CD4-positive, CD25-positive, alpha-beta regulatory T cell (primary cell): ENCODE data around the gene RANBP6. TPM values are rescaled to one million over a fixed set of nuclear protein-coding genes. Genes with fewer than 3 reads are reported as not detected.

Source experiments
- ATAC-seq, 2 donors: fragments of 150-1000 bp; cut with Tn5 transposase; one replicate each; pipeline ENCODE4 v1.10.0; 2021; ENCODE audit warnings: low read depth in 2 of 2, moderate number of reproducible peaks in 2 of 2, moderate library complexity in 1 of 2
- DNase-seq, 3 donors: peaks; one replicate each; pipeline versions ENCODE4 v3.0.0 to v3.0.0-alpha.2; 2012 to 2022; ENCODE audit warnings: mixed read lengths in 1 of 3
- H3K27ac ChIP-seq: one replicate; pipeline ENCODE4 v1.7.0; 2013; ENCODE audit warnings: mild to moderate bottlenecking, low read length; ENCODE audit not compliant: insufficient read depth, poor library complexity, severe bottlenecking
- H3K27me3 ChIP-seq: one replicate; pipeline ENCODE4 v1.7.0; 2013; ENCODE audit warnings: low read length; ENCODE audit not compliant: control insufficient read depth, insufficient read depth
- H3K36me3 ChIP-seq: one replicate; pipeline ENCODE4 v1.7.0; 2013; ENCODE audit warnings: mild to moderate bottlenecking, low read length, moderate library complexity; ENCODE audit not compliant: control insufficient read depth, insufficient read depth
- H3K4me1 ChIP-seq: 2 replicates; pipeline ENCODE4 v1.7.0; 2013; ENCODE audit warnings: mild to moderate bottlenecking, low read length; ENCODE audit not compliant: insufficient read depth, control insufficient read depth, poor library complexity, severe bottlenecking
- H3K4me3 ChIP-seq: one replicate; pipeline ENCODE4 v1.7.0; 2013; ENCODE audit warnings: low read depth, mild to moderate bottlenecking, low read length, moderate library complexity
- H3K9me3 ChIP-seq, 2 experiments: 1 replicate in 1 of 2; 2 replicates in 1 of 2; pipeline ENCODE4 v1.7.0; 2013; ENCODE audit warnings: low read length in 2 of 2, mild to moderate bottlenecking in 1 of 2, moderate library complexity in 1 of 2; ENCODE audit not compliant: control insufficient read depth in 2 of 2
- H3K27ac Mint-ChIP-seq, 3 donors: one replicate each; pipeline ENCODE4 v1.8.0; 2020 to 2022; ENCODE audit warnings: mild to moderate bottlenecking in 3 of 3, mixed read lengths in 3 of 3, moderate library complexity in 2 of 3
- H3K27me3 Mint-ChIP-seq: one replicate; pipeline ENCODE4 v1.8.0; 2022; ENCODE audit warnings: mild to moderate bottlenecking, mixed read lengths
- H3K36me3 Mint-ChIP-seq: one replicate; pipeline ENCODE4 v1.8.0; 2020; ENCODE audit warnings: mixed read lengths
- H3K4me1 Mint-ChIP-seq, 4 donors: one replicate each; pipeline ENCODE4 v1.8.0; 2020 to 2022; ENCODE audit warnings: mixed read lengths in 4 of 4, mild to moderate bottlenecking in 1 of 4
- H3K4me3 Mint-ChIP-seq, 4 donors: one replicate each; pipeline ENCODE4 v1.8.0; 2020 to 2022; ENCODE audit warnings: mild to moderate bottlenecking in 4 of 4, mixed read lengths in 4 of 4, moderate library complexity in 3 of 4
- H3K9me3 Mint-ChIP-seq, 7 donors: one replicate each; pipeline ENCODE4 v1.8.0; 2020 to 2022; ENCODE audit warnings: mixed read lengths in 7 of 7, mild to moderate bottlenecking in 3 of 7, moderate library complexity in 2 of 7
- polyA plus RNA-seq, 4 donors: library from polyadenylated mRNA; unstranded; fragments of 300-500 nt; fragmentation: Illumina TruSeq; gene quantifications; one replicate each; pipeline ENCODE4 v1.2.3, GENCODE V29; 2021
- total RNA-seq: library from RNA; stranded (reverse); gene quantifications from one replicate; pipeline ENCODE4 v1.2.3, GENCODE V29; 2022

Gene RANBP6
- total and polyA plus RNA-seq, 5 donors from 2014 or later, result 19.7 to 31.1 (median 25.2) TPM

- no peaks in the 10 kb centered on the region for H3K9me3 ChIP-seq
- peaks cover 13% of the 10 kb centered on the region for H3K36me3 Mint-ChIP-seq
- H3K4me3 Mint-ChIP-seq, result no peak overlapping the region
- H3K27me3 ChIP-seq, result no peaks in the 10 kb centered on the region
- DNase-seq (no peak), ATAC-seq (no peak)
- peaks cover 40 to 63% (median 47%) of the 10 kb centered on the region in 4 donors for H3K4me1 Mint-ChIP-seq
- H3K27ac ChIP-seq, result no peak overlapping the region
- H3K9me3 Mint-ChIP-seq, result no peaks in the 10 kb centered on the region
- no peak overlapping the region for H3K4me3 ChIP-seq
- peaks cover 22% of the 10 kb centered on the region for H3K4me1 ChIP-seq
- H3K27ac Mint-ChIP-seq, result peak overlapping the region in 1 of 3 donors; percentile 34
- no peaks in the 10 kb centered on the region for H3K27me3 Mint-ChIP-seq
- H3K36me3 ChIP-seq, result peaks cover 2% of the 10 kb centered on the region
Measured at GRCh38 chr9:6000955-6001354, 14.5 kb downstream of the RANBP6 start.

GRCh38 chr9:5999443-6000101 lies 15.9 kb downstream of the RANBP6 start:
- Histone ChIP-seq H3K36me3 (peaks cover 2% of the 10 kb centered on the region), H3K9me3 (no peaks in the 10 kb centered on the region), H3K27me3 (no peaks in the 10 kb centered on the region), H3K4me3 (no peak overlapping the region), H3K27ac (no peak overlapping the region), H3K4me1 (peaks cover 12% of the 10 kb centered on the region)
- H3K9me3 Mint-ChIP-seq, result no peaks in the 10 kb centered on the region
- ATAC-seq, result no peak
- no peak for DNase-seq
- no peak overlapping the region for H3K27ac Mint-ChIP-seq
- peaks cover 19% of the 10 kb centered on the region for H3K36me3 Mint-ChIP-seq
- H3K4me3 Mint-ChIP-seq, result no peak overlapping the region
- no peaks in the 10 kb centered on the region for H3K27me3 Mint-ChIP-seq
- H3K4me1 Mint-ChIP-seq, result peaks cover 45 to 66% (median 54%) of the 10 kb centered on the region in 4 donors

- DNase-seq (no peak), ATAC-seq (no peak)
- Mint-ChIP-seq H3K36me3 (peaks cover 10% of the 10 kb centered on the region), H3K4me3 (peak overlapping the region in 1 of 4 donors; percentile 34), H3K27ac (no peak overlapping the region), H3K4me1 (peaks cover 43 to 60% (median 49%) of the 10 kb centered on the region in 4 donors), H3K27me3 (no peaks in the 10 kb centered on the region), H3K9me3 (no peaks in the 10 kb centered on the region)
- H3K27me3 ChIP-seq, result no peaks in the 10 kb centered on the region
- H3K27ac ChIP-seq, result no peak overlapping the region
- no peaks in the 10 kb centered on the region for H3K9me3 ChIP-seq
- H3K36me3 ChIP-seq, result peaks cover 2% of the 10 kb centered on the region
- no peak overlapping the region for H3K4me3 ChIP-seq
- H3K4me1 ChIP-seq, result no peaks in the 10 kb centered on the region
Measured at GRCh38 chr9:5994493-5994892, 20.9 kb downstream of the RANBP6 start.

GRCh38 chr9:5988265-5988664 lies 27.2 kb downstream of the RANBP6 start:
- Mint-ChIP-seq H3K27me3 (no peaks in the 10 kb centered on the region), H3K4me3 (no peak overlapping the region), H3K4me1 (peaks cover 20 to 33% (median 30%) of the 10 kb centered on the region in 4 donors), H3K36me3 (peaks cover 38% of the 10 kb centered on the region), H3K27ac (no peak overlapping the region), H3K9me3 (no peaks in the 10 kb centered on the region)
- H3K9me3 ChIP-seq, result no peaks in the 10 kb centered on the region
- ATAC-seq (no peak), DNase-seq (no peak)
- H3K4me3 ChIP-seq, result no peak overlapping the region
- H3K36me3 ChIP-seq, result peaks cover 28% of the 10 kb centered on the region
- no peak overlapping the region for H3K27ac ChIP-seq
- H3K27me3 ChIP-seq, result no peaks in the 10 kb centered on the region
- no peaks in the 10 kb centered on the region for H3K4me1 ChIP-seq

GRCh38 chr9:5983042-5983441 lies 32.4 kb downstream of the RANBP6 start:
- Mint-ChIP-seq H3K27me3 (no peaks in the 10 kb centered on the region), H3K27ac (no peak overlapping the region), H3K36me3 (peaks cover 47% of the 10 kb centered on the region), H3K4me1 (peaks cover 11 to 24% (median 19%) of the 10 kb centered on the region in 4 donors), H3K9me3 (no peaks in the 10 kb centered on the region), H3K4me3 (no peak overlapping the region)
- H3K4me3 ChIP-seq, result no peak overlapping the region
- DNase-seq, result no peak
- H3K27me3 ChIP-seq, result no peaks in the 10 kb centered on the region
- no peaks in the 10 kb centered on the region for H3K4me1 ChIP-seq
- no peaks in the 10 kb centered on the region for H3K9me3 ChIP-seq
- no peak for ATAC-seq
- H3K36me3 ChIP-seq, result peaks cover 40% of the 10 kb centered on the region
- H3K27ac ChIP-seq, result no peak overlapping the region

- Mint-ChIP-seq H3K27me3 (no peaks in the 10 kb centered on the region), H3K4me1 (peaks cover 11 to 24% (median 18%) of the 10 kb centered on the region in 4 donors), H3K36me3 (peaks cover 42% of the 10 kb centered on the region), H3K4me3 (no peak overlapping the region), H3K9me3 (no peaks in the 10 kb centered on the region), H3K27ac (no peak overlapping the region)
- Histone ChIP-seq H3K9me3 (no peaks in the 10 kb centered on the region), H3K27ac (no peak overlapping the region), H3K36me3 (peaks cover 34% of the 10 kb centered on the region), H3K4me1 (no peaks in the 10 kb centered on the region), H3K4me3 (no peak overlapping the region), H3K27me3 (no peaks in the 10 kb centered on the region)
- DNase-seq, result no peak
- ATAC-seq, result no peak
Measured at GRCh38 chr9:5982317-5982716, 33.1 kb downstream of the RANBP6 start.

GRCh38 chr9:5978523-5978922 lies 36.9 kb downstream of the RANBP6 start:
- H3K4me3 Mint-ChIP-seq, result no peak overlapping the region
- H3K27ac Mint-ChIP-seq, result no peak overlapping the region
- Histone ChIP-seq H3K4me3 (no peak overlapping the region), H3K27ac (no peak overlapping the region), H3K9me3 (no peaks in the 10 kb centered on the region), H3K36me3 (peaks cover 28% of the 10 kb centered on the region), H3K4me1 (no peaks in the 10 kb centered on the region), H3K27me3 (no peaks in the 10 kb centered on the region)
- DNase-seq (no peak), ATAC-seq (no peak)
- H3K4me1 Mint-ChIP-seq, result peaks cover 14 to 38% (median 24%) of the 10 kb centered on the region in 4 donors
- peaks cover 0 to 1% (median 0%) of the 10 kb centered on the region in 7 donors for H3K9me3 Mint-ChIP-seq
- no peaks in the 10 kb centered on the region for H3K27me3 Mint-ChIP-seq
- H3K36me3 Mint-ChIP-seq, result peaks cover 51% of the 10 kb centered on the region
